Measurements from ENCODE around the gene C8G. TPM values are rescaled to one million over a fixed set of nuclear protein-coding genes. Genes with fewer than 3 reads are reported as not detected.

Gene C8G
- total and polyA plus RNA-seq, 2 of the 4 experiments (the other 2 are of a cell fraction), result 0.80 TPM; not detected in 1

DNA sequence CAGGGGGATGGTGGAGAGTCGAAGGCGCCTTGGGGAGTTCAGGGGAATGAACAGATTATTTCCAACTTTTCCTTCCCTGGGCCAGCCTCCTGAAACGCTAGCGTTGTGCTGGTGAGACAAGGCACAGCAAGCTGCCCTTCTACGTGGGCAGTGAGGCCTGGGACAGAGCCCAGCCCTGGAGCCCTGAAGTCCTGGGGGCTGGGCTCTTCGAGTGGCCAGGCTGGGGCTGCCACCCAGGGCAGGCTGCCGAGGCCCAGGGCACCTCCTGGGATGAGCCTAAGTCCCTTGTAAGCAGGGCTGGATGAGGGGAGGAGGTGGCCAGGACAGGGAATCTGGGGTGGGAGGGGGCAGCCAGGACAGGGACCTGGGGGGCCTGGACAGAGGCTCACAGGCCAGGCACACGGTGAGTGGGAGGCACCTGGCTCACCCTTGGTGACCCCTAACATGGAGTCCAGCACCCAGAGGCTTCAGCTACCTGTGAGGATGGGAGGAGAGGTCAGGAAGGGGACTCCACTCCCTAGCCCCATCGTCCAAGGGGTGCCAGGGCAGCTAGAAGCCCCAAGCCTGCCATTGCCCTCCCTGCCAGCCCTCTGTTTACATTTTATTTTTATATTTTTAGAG, 5.7 kb downstream of the C8G start:
- ChIA-PET CTCF (no interaction called here), POLR2A (ENCODE audit: unreplicated experiment) (no interaction called here)
- Histone ChIP-seq H3K9me3 (ENCODE audit: control insufficient read depth, insufficient read depth, low read length) (no peaks in the 10 kb centered on the region), H3K4ac (ENCODE audit: low read depth, low read length) (no peak overlapping the region), H3K4me3 (ENCODE audit: insufficient read depth, low read depth, low read length) (no peak overlapping the region), H2BK120ac (ENCODE audit: low read depth, low read length) (no peak overlapping the region), H3K79me1 (ENCODE audit: low read depth in 1 of 2, low read length in 2 of 2) (no peaks in the 10 kb centered on the region), H2AK9ac (replicated peaks; ENCODE audit: low read depth, low read length, poor library complexity) (peak overlapping the region; percentile 59), H3K36me3 (ENCODE audit: control insufficient read depth, insufficient read depth, low read length) (no peaks in the 10 kb centered on the region), H3K27ac (ENCODE audit: insufficient read depth, low read length) (no peak overlapping the region), H3K4me1 (ENCODE audit: control insufficient read depth, insufficient read depth, low read length) (no peaks in the 10 kb centered on the region; the same call in 1 of the 2 replicates), H3K18ac (ENCODE audit: low read depth, low read length) (no peak overlapping the region), H3K4me2 (ENCODE audit: low read depth, low read length) (no peak overlapping the region), H3K9me1 (ENCODE audit: insufficient read depth, low read length) (no peaks in the 10 kb centered on the region), H4K5ac (ENCODE audit: low read depth, low read length) (no peak overlapping the region), H3K14ac (replicated peaks; ENCODE audit: low read depth, low read length) (no peak overlapping the region), H2BK15ac (ENCODE audit: low read depth, low read length) (no peak overlapping the region), H3K23ac (ENCODE audit: low read depth, low read length) (no peak overlapping the region), H2AFZ (replicated peaks; ENCODE audit: low read length, poor library complexity) (peak overlapping the region; percentile 98), H3K56ac (ENCODE audit: extremely low read depth, insufficient read depth, low read length) (no peak overlapping the region), H4K8ac (ENCODE audit: low read depth in 2 of 2, low read length in 2 of 2) (peak overlapping the region; percentile 15 to 87; a peak in 2 of 4 replicates), H2BK20ac (ENCODE audit: low read depth, low read length) (no peak overlapping the region), H3K27me3 (ENCODE audit: control insufficient read depth, insufficient read depth, low read length) (peaks cover 9% of the 10 kb centered on the region; the same call in 1 of the 2 replicates), H3K9ac (ENCODE audit: low read depth, low read length) (no peak overlapping the region), H4K20me1 (ENCODE audit: insufficient read depth, low read length) (no peaks in the 10 kb centered on the region), H2AK5ac (ENCODE audit: low read depth, low read length) (no peak overlapping the region), H2BK5ac (ENCODE audit: low read depth, low read length, poor library complexity, severe bottlenecking) (no peak overlapping the region), H4K91ac (ENCODE audit: insufficient read depth, low read depth, low read length) (no peak overlapping the region)
- 17% methylated on average over 1 of the region's 9 CpGs; no CpG with 5 or more reads in 1 of the 2 experiments for WGBS, 2 experiments (ENCODE audit: extremely low coverage in 2 of 2, insufficient read length in 1 of 2)
- in situ Hi-C loops (cut with MboI; ENCODE audit: low sequenced_read_pairs), result no loop called here
- TF ChIP-seq MAFK (IDR thresholded peaks at IDR 0.05; ENCODE audit: low read depth, low read length) (no peak), RAD21 (IDR thresholded peaks at IDR 0.05; ENCODE audit: low read length) (no peak), NFE2L2 (IDR thresholded peaks at IDR 0.05; ENCODE audit: low read depth, low read length) (no peak), USF2 (IDR thresholded peaks at IDR 0.05; ENCODE audit: low read depth, low read length) (no peak), RCOR1 (IDR thresholded peaks at IDR 0.05; ENCODE audit: insufficient replicate concordance, low read length) (no peak), CEBPB (IDR thresholded peaks at IDR 0.05; ENCODE audit: low read depth, low read length) (no peak), CHD1 (IDR thresholded peaks at IDR 0.05; ENCODE audit: low read depth, low read length) (no peak), POLR2A (IDR thresholded peaks at IDR 0.05; ENCODE audit: low read depth, low read length) (no peak), SMC3 (IDR thresholded peaks at IDR 0.05; ENCODE audit: low read depth, low read length) (no peak), MAZ (IDR thresholded peaks at IDR 0.05; ENCODE audit: borderline replicate concordance, low read depth, low read length) (no peak), ELK1 (IDR thresholded peaks at IDR 0.05; ENCODE audit: borderline replicate concordance, low read depth, low read length) (no peak), RFX5 (IDR thresholded peaks at IDR 0.05; ENCODE audit: low read depth, low read length) (no peak), FOS (IDR thresholded peaks at IDR 0.05; ENCODE audit: low read depth, low read length) (no peak), MXI1 (IDR thresholded peaks at IDR 0.05; ENCODE audit: borderline replicate concordance, low read depth, low read length) (no peak), BHLHE40 (IDR thresholded peaks at IDR 0.05; ENCODE audit: low read depth, low read length) (no peak)
- TF ChIP-seq, protein P1, sequence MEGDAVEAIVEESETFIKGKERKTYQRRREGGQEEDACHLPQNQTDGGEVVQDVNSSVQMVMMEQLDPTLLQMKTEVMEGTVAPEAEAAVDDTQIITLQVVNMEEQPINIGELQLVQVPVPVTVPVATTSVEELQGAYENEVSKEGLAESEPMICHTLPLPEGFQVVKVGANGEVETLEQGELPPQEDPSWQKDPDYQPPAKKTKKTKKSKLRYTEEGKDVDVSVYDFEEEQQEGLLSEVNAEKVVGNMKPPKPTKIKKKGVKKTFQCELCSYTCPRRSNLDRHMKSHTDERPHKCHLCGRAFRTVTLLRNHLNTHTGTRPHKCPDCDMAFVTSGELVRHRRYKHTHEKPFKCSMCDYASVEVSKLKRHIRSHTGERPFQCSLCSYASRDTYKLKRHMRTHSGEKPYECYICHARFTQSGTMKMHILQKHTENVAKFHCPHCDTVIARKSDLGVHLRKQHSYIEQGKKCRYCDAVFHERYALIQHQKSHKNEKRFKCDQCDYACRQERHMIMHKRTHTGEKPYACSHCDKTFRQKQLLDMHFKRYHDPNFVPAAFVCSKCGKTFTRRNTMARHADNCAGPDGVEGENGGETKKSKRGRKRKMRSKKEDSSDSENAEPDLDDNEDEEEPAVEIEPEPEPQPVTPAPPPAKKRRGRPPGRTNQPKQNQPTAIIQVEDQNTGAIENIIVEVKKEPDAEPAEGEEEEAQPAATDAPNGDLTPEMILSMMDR (conservative IDR thresholded peaks at IDR 0.05; ENCODE audit: low read depth, low read length), result no peak
- intact Hi-C loops (cut with micrococcal nuclease), result no loop called here
- dilution Hi-C loops (cut with HindIII; ENCODE audit: low sequenced_read_pairs, unreplicated experiment), result no loop called here
- no peak for ATAC-seq (ENCODE audit: low read depth)
- BruUV-seq (replicated peaks), result no TSS peak
- DNase-seq, result no peak

All from IMR-90 (cell line).